ENCODE results near the gene LARGE1.

- TF ChIP-seq POLR2A (IDR thresholded peaks at IDR 0.05), result no peak
- TF ChIP-seq, protein P1, sequence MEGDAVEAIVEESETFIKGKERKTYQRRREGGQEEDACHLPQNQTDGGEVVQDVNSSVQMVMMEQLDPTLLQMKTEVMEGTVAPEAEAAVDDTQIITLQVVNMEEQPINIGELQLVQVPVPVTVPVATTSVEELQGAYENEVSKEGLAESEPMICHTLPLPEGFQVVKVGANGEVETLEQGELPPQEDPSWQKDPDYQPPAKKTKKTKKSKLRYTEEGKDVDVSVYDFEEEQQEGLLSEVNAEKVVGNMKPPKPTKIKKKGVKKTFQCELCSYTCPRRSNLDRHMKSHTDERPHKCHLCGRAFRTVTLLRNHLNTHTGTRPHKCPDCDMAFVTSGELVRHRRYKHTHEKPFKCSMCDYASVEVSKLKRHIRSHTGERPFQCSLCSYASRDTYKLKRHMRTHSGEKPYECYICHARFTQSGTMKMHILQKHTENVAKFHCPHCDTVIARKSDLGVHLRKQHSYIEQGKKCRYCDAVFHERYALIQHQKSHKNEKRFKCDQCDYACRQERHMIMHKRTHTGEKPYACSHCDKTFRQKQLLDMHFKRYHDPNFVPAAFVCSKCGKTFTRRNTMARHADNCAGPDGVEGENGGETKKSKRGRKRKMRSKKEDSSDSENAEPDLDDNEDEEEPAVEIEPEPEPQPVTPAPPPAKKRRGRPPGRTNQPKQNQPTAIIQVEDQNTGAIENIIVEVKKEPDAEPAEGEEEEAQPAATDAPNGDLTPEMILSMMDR (IDR thresholded peaks at IDR 0.05), result no peak
Observed at GRCh38 chr22:33385611-33386010, 534.7 kb downstream of the LARGE1 start.
